Muscle of back (tissue), 11 donors: ENCODE results near the gene TECPR1. TPM values are rescaled to one million over a fixed set of nuclear protein-coding genes. Genes with fewer than 3 reads are reported as not detected.

Experiments
- DNase-seq, 3 donors: peaks; one replicate each; pipeline versions ENCODE4 v3.0.0 to v3.0.0-alpha.2; 2013
- polyA plus RNA-seq, 10 donors: library from polyadenylated mRNA; unstranded; fragments of 120-200 nt; gene quantifications; one replicate each; pipeline ENCODE4 v1.2.1, GENCODE V29; 2013; ENCODE audit not compliant: insufficient read length in 10 of 10

TECPR1 gene
- polyA plus RNA-seq, 10 donors, result 12.8 to 22.1 (median 18.9) TPM

- no peak for DNase-seq
Measured at GRCh38 chr7:98285157-98286092, 33.4 kb upstream of the TECPR1 start.

DNA sequence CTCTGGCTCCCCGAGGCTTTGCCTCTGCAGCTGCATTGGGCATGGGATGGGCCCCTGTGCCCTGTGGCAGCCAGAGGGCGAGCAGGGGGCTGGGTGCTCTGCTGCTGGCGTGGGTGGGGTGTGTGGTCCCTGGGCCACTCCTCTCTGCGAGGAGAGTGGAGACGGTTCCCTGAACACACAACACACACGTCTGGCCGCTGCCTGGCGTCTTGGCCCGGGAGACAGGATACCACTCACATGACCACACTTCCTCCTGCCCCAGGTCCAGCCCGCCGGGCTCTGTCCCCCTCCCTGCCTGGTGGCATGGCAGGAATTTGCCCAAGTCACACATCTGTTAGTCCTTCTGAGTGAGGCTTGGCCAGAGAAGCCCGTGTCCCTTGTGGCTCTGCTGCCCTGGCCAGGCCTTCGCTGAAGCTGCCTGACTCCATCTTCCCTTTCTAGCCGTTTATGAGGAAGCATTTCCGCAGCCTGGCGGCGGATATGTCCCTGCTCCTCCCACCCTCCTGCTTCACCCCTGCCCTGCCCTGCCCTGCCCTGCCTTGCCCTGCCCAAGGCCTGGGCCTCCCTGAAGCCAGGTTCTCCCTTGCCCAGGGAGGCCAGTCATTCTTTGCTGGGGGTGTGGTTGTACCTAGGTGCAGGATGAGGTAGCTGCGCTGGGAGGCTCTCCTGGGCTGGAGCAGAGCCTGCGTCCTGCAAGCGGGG lies 32.5 kb upstream of the TECPR1 start:
- peak in 2 of 3 donors; percentile 54 to 69 for DNase-seq

- DNase-seq, result no peak
Measured at GRCh38 chr7:98283887-98284222, 31.8 kb upstream of the TECPR1 start.

- DNase-seq, result peak in 1 of 3 donors; percentile 53
Measured at GRCh38 chr7:98283127-98283886, 31.3 kb upstream of the TECPR1 start.

DNA sequence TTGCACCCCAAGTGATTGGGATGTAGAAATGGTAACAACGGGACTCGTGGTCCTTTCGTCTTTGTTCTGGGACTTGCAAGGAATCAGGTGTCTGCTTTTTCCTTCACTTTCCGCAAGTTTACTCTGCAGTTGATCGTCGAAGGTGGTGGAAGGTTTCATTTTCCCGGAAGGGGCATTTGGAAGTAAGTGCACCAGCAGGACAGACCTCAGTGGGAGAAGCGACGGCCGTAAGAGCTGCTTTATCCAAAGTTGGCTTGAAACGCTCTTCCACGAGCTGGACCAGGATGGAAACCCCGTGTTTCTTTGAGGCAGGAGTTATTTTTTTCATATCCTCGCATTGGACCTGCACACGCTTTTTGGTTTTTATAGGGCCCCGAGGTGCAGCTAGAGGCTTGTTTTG lies 30.7 kb upstream of the TECPR1 start:
- DNase-seq, result peak in 1 of 3 donors; percentile 33

DNA sequence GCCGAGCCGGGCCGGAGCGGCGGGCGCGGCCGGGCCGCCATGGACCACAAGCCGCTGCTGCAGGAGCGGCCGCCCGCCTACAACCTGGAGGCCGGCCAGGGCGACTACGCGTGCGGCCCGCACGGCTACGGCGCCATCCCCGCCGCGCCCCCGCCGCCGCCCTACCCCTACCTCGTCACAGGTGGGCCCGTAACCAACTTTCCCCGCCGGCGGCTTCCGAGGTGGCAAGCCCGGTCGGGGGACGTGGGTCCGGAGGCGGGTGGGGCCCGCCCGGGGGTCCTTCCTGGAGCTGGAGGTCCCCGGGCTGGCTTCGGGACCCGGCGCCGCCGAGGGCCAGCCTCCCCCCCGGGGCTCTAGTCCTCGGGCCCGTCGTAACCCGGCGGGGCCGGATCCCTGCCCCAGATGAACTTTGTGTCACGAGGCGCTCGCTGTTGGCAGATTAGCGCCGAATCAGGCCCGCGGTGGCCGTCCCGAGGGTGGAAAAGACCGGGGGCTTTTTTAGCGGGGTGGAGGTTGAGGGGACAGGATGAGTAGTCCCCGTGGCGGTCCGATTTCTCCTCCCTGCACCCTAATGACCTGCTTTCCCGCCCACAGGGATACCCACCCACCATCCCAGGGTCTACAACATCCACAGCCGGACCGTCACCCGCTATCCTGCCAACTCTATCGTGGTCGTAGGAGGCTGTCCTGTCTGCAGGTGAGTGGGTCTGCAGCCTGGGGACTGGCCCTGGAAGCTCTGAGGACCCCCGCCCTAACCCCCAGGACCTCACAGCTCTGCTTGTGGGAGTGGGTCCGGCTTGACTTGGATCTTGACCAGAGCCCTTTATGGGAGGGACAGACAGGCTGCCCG lies 29.9 kb upstream of the TECPR1 start:
- peak in 1 of 3 donors; percentile 59 for DNase-seq

- DNase-seq, result peak; percentile 89 to 92 (median 91)
Measured at GRCh38 chr7:98280791-98281756, 29.0 kb upstream of the TECPR1 start, which contains the start of gene BRI3. Gene BRI3 (plus strand): TSS chr7:98281686. CDS start chr7:98281796, 110 bp downstream.

DNA sequence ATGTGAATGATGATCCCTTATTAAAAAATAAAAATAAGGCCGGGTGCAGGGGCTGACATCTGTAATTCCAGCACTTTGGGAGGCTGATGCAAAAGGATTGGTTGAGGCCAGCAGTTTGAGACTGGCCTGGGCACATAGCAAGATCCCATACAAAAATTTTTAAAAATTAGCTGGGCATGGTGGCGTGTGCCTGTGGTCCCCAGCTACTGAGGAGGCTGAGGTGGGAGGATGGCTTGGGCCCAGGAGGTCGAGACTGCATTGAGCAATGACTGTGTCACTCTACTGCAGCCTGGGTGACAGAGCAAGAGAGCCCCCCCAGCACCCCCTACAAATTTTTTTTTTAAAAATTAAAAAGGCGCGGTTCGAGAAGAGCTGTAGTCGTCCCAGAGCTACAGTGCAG lies 28.3 kb upstream of the TECPR1 start:
- no peak for DNase-seq

DNA sequence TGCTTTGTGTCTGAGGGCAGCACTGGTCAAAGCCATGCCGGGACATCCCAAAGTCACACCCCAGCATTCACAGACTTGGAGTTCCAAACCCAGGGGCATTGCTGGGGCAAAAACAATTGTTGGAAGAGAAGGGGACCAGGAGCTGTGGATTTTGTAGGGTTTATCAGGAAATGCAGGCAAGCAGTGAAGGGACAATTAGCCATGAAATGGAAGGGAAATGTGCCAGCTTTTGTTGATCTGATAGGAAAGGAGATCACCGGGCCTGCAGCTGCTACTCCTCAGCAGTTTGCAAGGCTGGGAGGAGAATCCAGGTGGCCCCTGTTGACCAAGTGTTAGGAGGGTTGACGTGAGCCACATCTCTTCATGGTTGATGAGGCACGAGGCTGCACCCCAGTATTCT lies 26.9 kb upstream of the TECPR1 start:
- DNase-seq, result no peak

- no peak for DNase-seq
Measured at GRCh38 chr7:98278408-98278807, 26.4 kb upstream of the TECPR1 start.

- no peak for DNase-seq
Measured at GRCh38 chr7:98276241-98276761, 24.3 kb upstream of the TECPR1 start.

DNA sequence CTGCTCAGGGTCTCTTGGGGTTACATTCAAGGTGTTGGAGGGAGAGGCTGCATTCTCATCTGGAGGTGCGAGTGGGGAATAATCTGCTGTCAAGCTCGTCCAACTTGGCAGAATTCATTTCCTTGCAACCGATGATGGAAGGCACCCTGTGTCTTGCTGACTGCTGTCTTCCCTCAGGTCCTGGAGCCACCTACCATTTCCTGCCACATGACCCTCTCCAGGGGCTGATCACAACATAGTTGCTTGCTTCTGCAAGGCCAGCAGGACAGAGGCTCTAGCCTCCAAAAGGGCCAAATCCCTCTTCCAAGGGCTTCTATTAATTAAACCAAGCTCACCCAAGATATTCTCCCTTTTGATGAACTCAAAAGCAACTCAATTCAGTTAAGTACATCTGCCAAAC lies 15.3 kb upstream of the TECPR1 start:
- DNase-seq, result no peak

DNA sequence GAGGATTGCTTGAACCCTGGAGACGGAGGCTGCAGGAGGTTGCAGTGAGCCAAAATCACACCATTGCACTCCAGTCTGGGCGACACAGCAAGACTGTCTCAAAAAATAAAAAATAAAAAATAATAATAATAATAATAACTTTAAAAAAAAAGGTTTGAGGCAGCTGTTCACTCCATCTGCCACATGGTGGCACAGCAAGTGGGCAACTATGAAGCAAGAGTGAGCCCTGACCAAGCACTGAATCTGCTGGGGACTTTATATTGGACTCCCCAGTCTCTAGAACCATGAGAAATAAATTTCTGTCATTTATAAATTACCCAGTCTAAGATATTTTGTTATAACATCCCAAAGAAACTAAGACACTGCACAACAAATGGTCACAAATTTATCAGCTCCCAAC lies 14.8 kb upstream of the TECPR1 start:
- DNase-seq, result no peak

DNA sequence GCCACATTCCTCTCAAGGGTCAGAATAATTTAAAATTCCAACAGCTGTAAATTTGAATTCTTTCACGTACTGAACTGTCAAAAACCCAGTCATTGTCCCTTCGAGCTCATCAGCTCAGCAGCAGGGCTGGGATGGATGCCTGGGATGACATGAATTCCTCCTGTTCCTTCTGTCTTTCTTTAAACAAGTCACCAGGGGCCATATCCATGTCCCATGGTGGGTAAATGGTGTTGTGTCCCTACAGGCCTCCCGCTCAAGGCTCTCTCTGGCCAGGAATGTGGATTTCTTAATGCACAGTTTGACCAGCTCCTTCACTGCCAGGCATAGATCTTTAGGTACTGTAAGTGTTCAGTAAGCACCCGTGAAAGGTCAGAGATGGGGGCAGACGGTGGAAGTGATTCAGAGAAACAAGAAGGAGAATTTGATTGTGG lies 13.8 kb upstream of the TECPR1 start:
- no peak for DNase-seq

DNA sequence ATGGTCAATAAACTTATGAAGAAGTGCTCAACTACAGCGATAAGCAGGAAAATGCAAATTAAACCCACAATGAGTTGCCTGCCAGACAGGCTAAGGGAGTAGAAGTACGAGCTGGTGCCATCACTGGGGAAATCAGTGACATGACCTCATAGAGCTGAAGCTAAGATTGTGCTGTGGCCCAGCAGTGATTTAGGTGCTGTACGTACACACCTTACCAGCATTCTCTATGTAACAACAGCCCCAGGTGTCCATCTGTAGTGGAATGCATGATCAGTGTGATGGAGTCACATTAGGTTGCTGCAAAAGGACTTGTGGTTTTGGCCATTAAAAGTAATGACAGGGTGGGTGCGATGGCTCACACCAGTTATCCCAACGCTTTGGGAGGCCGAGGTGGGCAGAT lies 5.7 kb upstream of the TECPR1 start:
- DNase-seq, result no peak

DNA sequence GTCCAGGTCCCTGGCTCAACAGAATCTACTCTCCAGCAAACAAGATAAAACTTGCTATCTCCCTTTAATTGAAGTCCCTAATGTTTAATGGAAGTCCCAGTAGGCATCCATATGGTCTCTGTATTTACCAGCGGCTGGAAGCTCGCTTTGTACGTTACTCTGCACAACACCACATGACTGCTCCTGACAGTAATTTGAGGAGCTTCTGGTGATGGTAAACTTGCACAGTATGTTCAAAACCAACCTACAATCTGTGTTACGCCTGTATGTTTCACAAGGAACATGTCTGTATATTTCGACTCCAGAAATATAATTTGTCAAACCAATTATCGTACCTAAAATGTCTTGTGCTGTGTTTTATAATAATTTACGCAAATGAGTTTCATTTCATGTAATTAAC lies 4.4 kb upstream of the TECPR1 start:
- DNase-seq, result no peak

GRCh38 chr7:98254951-98255610 lies 3.0 kb upstream of the TECPR1 start:
- no peak for DNase-seq

- DNase-seq, result no peak
Measured at GRCh38 chr7:98254516-98254915, 2.5 kb upstream of the TECPR1 start.

DNA sequence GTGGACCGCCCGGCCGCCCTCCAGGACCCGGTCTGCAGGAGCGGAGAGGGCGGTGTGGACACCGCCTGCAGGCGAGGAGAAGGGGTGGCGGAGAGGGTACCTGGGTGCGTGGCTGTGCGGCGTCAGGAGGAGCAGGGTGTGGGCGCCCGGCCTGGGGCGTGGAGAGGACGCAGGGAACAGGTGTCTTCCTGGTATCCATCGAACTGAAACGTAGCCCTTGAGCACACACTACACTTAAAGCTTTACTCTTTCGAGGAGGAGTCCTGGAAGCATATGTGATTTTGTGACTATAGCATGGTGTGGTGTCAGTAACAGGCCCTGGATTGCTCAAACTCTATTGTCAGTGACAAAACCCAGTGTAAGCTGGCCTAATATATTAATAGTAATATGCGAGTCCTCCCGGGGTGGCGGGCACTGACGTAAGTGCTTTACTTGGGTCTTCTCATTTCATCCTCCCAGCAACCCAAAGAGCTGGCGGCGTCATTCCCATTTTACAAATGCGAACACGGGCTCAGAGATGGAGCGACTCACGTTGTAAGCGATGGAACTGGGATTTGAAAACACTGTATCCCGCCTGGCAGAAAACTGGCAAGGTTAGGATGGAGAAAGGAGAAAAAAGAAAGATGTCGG lies 508 bp upstream of the TECPR1 start:
- no peak for DNase-seq
